A549 (cell line): ENCODE results near the gene CSDE1. TPM values are rescaled to one million over a fixed set of nuclear protein-coding genes. Genes with fewer than 3 reads are reported as not detected.

ENCODE experiments used
- ATAC-seq, 2 experiments: fragments of 200-7000 bp in 1 of 2; fragments of >200 bp in 1 of 2; cut with Nextera tagmentation in 1 of 2; cut with Tn5 transposase in 1 of 2; 3 replicates each; pipeline versions ENCODE4 v1.8.0 to v1.9.1; 2018 to 2020; ENCODE audit warnings: mild to moderate bottlenecking in 1 of 2, moderate library complexity in 1 of 2
- CTCF ChIA-PET: fragments of 300-600 bp; sonication (Branson Sonifier 250); formaldehyde crosslinking; extraction: SDS; loops from one replicate; lab custom pipeline; 2021; ENCODE audit warnings: antibody characterized with exemption, inconsistent platforms; lab: Yijun Ruan, JAX
- POLR2A ChIA-PET: fragments of 350-600 bp; formaldehyde crosslinking; extraction: SDS; loops from one replicate; lab custom pipeline; 2021; ENCODE audit warnings: antibody characterized with exemption, inconsistent platforms; lab: Yijun Ruan, JAX
- DNase-seq, 2 experiments: peaks; one replicate each; pipeline versions ENCODE4 v3.0.0 to v3.0.0-alpha.2; 2011 to 2016; ENCODE audit warnings: low read depth in 1 of 2, low spot score in 1 of 2
- FAIRE-seq: peaks from 2 replicates; lab custom pipeline; 2011; peaks lifted over from hg19 to GRCh38; lab: Jason Lieb, UNC
- H3K27ac ChIP-seq, 2 experiments: fragments of >200 bp; sonication (Bioruptor Twin); formaldehyde crosslinking; 3 replicates each; pipeline ENCODE4 v1.5.1; 2016 to 2017
- H3K4me1 ChIP-seq: fragments of >200 bp; sonication (Bioruptor Twin); formaldehyde crosslinking; 3 replicates; pipeline ENCODE4 v1.6.1; 2016
- H3K4me2 ChIP-seq: fragments of >200 bp; sonication (Bioruptor Twin); formaldehyde crosslinking; 3 replicates; pipeline ENCODE4 v1.6.1; 2016
- H3K4me3 ChIP-seq: fragments of >200 bp; sonication (Bioruptor Twin); formaldehyde crosslinking; 3 replicates; pipeline ENCODE4 v1.5.1; 2016
- H3K9me3 ChIP-seq: fragments of >200 bp; sonication (Bioruptor Twin); formaldehyde crosslinking; 3 replicates; pipeline ENCODE4 v1.6.1; 2016
- BCL3 ChIP-seq: fragments of >200 bp; sonication (Bioruptor Twin); formaldehyde crosslinking; IDR thresholded peaks from 3 replicates; pipeline ENCODE4 v1.6.1; 2016
- CBX2 ChIP-seq: fragments of 200-600 bp; sonication (generic); IDR thresholded peaks from 2 replicates; pipeline ENCODE4 v1.6.1; 2016; ENCODE audit warnings: low read depth, mild to moderate bottlenecking, borderline replicate concordance
- CEBPB ChIP-seq, 2 experiments: fragments of >200 bp in 1 of 2; sonication (Bioruptor Twin) in 1 of 2; formaldehyde crosslinking in 1 of 2; IDR thresholded peaks; 2 replicates each; pipeline ENCODE4 v1.6.1; 2012 to 2016
- CHD2 ChIP-seq: fragments of 150-350 bp; IDR thresholded peaks from 2 replicates; pipeline ENCODE4 v1.6.1; 2014; ENCODE audit warnings: low read length; ENCODE audit not compliant: partially characterized antibody
- CHD4 ChIP-seq: fragments of 200-600 bp; sonication (generic); IDR thresholded peaks from 2 replicates; pipeline ENCODE4 v1.6.1; 2016; ENCODE audit warnings: antibody characterized with exemption, mild to moderate bottlenecking, borderline replicate concordance
- CTCF ChIP-seq: fragments of >200 bp; sonication (Bioruptor Twin); formaldehyde crosslinking; IDR thresholded peaks from 3 replicates; pipeline ENCODE4 v1.5.1; 2016
- EP300 ChIP-seq, 2 experiments: fragments of >200 bp; sonication (Bioruptor Twin); formaldehyde crosslinking; IDR thresholded peaks; 2 replicates in 1 of 2; 3 replicates in 1 of 2; pipeline ENCODE4 v1.6.1; 2016 to 2017
- FOSB ChIP-seq: fragments of 250-450 bp; sonication (Bioruptor Pico); IDR thresholded peaks from 2 replicates; pipeline ENCODE4 v1.5.0; 2020; ENCODE audit warnings: mild to moderate bottlenecking, moderate library complexity
- FOSL2 ChIP-seq, 2 experiments: fragments of 450-650 bp in 1 of 2; fragments of >200 bp in 1 of 2; sonication (Bioruptor Twin) in 1 of 2; formaldehyde crosslinking; IDR thresholded peaks; 2 replicates each; pipeline versions ENCODE4 v1.5.0 to v1.6.1; 2016 to 2020; ENCODE audit warnings: mild to moderate bottlenecking in 1 of 2, moderate library complexity in 1 of 2
- FOXS1 ChIP-seq: fragments of 250-450 bp; sonication (Bioruptor Pico); IDR thresholded peaks from 2 replicates; pipeline ENCODE4 v1.5.0; 2020; ENCODE audit warnings: mild to moderate bottlenecking, moderate library complexity
- HDAC2 ChIP-seq: fragments of 200-600 bp; sonication (generic); IDR thresholded peaks from 2 replicates; pipeline ENCODE4 v1.6.1; 2016
- HEYL ChIP-seq: fragments of 250-450 bp; sonication (Bioruptor Pico); IDR thresholded peaks from 2 replicates; pipeline ENCODE4 v1.8.0; 2021; ENCODE audit warnings: mild to moderate bottlenecking, moderate library complexity
- HOXA7 ChIP-seq: fragments of 250-450 bp; sonication (Bioruptor Pico); IDR thresholded peaks from 2 replicates; pipeline ENCODE4 v1.5.0; 2020; ENCODE audit warnings: mild to moderate bottlenecking, moderate library complexity
- HOXB13 ChIP-seq: fragments of 250-450 bp; sonication (Bioruptor Pico); IDR thresholded peaks from 2 replicates; pipeline ENCODE4 v1.5.0; 2020; ENCODE audit warnings: low read depth, mild to moderate bottlenecking, moderate library complexity
- NFE2L2 ChIP-seq: fragments of 150-350 bp; conservative IDR thresholded peaks from 2 replicates; pipeline ENCODE4 v1.6.1; 2014; ENCODE audit warnings: low read length
- NPAS2 ChIP-seq: fragments of 250-450 bp; sonication (Bioruptor Pico); IDR thresholded peaks from 2 replicates; pipeline ENCODE4 v1.8.0; 2022; ENCODE audit warnings: mild to moderate bottlenecking, moderate library complexity, borderline replicate concordance
- NR3C1 ChIP-seq: fragments of >200 bp; sonication (Bioruptor Twin); formaldehyde crosslinking; IDR thresholded peaks from 3 replicates; pipeline ENCODE4 v1.6.1; 2017
- POLR2A ChIP-seq: IDR thresholded peaks from 2 replicates; pipeline ENCODE4 v1.6.1; 2012; ENCODE audit warnings: mild to moderate bottlenecking, low read length
- POLR2AphosphoS2 ChIP-seq: conservative IDR thresholded peaks from 2 replicates; pipeline ENCODE4 v1.6.1; 2012; ENCODE audit warnings: low read length, improper control_type of control experiment, inconsistent platforms
- RAD21 ChIP-seq, 2 experiments: fragments of >200 bp in 1 of 2; sonication (Bioruptor Twin) in 1 of 2; formaldehyde crosslinking in 1 of 2; IDR thresholded peaks in 1 of 2; conservative IDR thresholded peaks in 1 of 2; 2 replicates in 1 of 2; 3 replicates in 1 of 2; pipeline ENCODE4 v1.6.1; 2012 to 2018; ENCODE audit warnings: inconsistent platforms in 1 of 2
- REST ChIP-seq: fragments of 200-600 bp; sonication (generic); IDR thresholded peaks from 2 replicates; pipeline ENCODE4 v1.6.1; 2016; ENCODE audit warnings: antibody characterized with exemption, mild to moderate bottlenecking, moderate library complexity
- RNF2 ChIP-seq: fragments of 200-600 bp; sonication (generic); IDR thresholded peaks from 2 replicates; pipeline ENCODE4 v1.6.1; 2016; ENCODE audit warnings: low read depth, mild to moderate bottlenecking, antibody characterized with exemption, moderate library complexity, borderline replicate concordance
- SMC3 ChIP-seq: fragments of >200 bp; sonication (Bioruptor Twin); formaldehyde crosslinking; IDR thresholded peaks from 3 replicates; pipeline ENCODE4 v1.6.1; 2018; ENCODE audit warnings: inconsistent platforms
- TP53 ChIP-seq: fragments of 250-450 bp; sonication (Bioruptor Pico); IDR thresholded peaks from 2 replicates; pipeline ENCODE4 v1.5.0; 2021; ENCODE audit warnings: mild to moderate bottlenecking, moderate library complexity
- ZC3H11A ChIP-seq: fragments of 450-650 bp; IDR thresholded peaks from 2 replicates; pipeline ENCODE4 v1.6.1; 2014; ENCODE audit warnings: antibody characterized with exemption, mild to moderate bottlenecking
- ZNF302 ChIP-seq: fragments of 250-450 bp; sonication (Bioruptor Pico); IDR thresholded peaks from 2 replicates; pipeline ENCODE4 v1.9.0; 2021; ENCODE audit warnings: inconsistent platforms, mild to moderate bottlenecking, moderate library complexity
- ZSCAN20 ChIP-seq: fragments of 250-450 bp; sonication (Bioruptor Pico); IDR thresholded peaks from 2 replicates; pipeline ENCODE4 v1.8.0; 2022; ENCODE audit warnings: mild to moderate bottlenecking, moderate library complexity
- polyA plus RNA-seq, 4 experiments: library from polyadenylated mRNA; depleted of rRNA in 3 of 4; stranded (reverse); fragments of >200 nt; fragmentation: RNase III in 1 of 4; extraction: RNeasy Plus Mini Kit Qiagen cat#74134 plus additional on column Dnase treatment in 1 of 4; gene quantifications; 2 replicates in 3 of 4; 3 replicates in 1 of 4; pipeline ENCODE4 v1.2.3, GENCODE V29; 2011 to 2017
- TF ChIP-seq, protein P1 (sequence below): IDR thresholded peaks from 2 replicates; pipeline ENCODE4 v1.6.1; 2012
- TF ChIP-seq, protein P2 (sequence below): IDR thresholded peaks from 2 replicates; pipeline ENCODE4 v1.6.1; 2012

CSDE1 gene
- polyA plus RNA-seq, 2 of the 4 experiments (the other 2 are of a cell fraction), result 199 to 236 TPM

- TF ChIP-seq ZSCAN20, result no peak
- TF ChIP-seq ZNF302, result no peak
- no peak for TF ChIP-seq RAD21 (conservative IDR thresholded peaks at IDR 0.05 in 1 of 2, IDR thresholded peaks at IDR 0.05 in 1 of 2)
- TF ChIP-seq FOXS1, result no peak
- TF ChIP-seq SMC3, result no peak
- TF ChIP-seq CBX2, result no peak
- TF ChIP-seq TP53 (CRISPR knock-in tag), result no peak
- TF ChIP-seq POLR2A, result peak; percentile 84
- TF ChIP-seq HEYL (CRISPR knock-in tag), result no peak
- TF ChIP-seq, protein P1, sequence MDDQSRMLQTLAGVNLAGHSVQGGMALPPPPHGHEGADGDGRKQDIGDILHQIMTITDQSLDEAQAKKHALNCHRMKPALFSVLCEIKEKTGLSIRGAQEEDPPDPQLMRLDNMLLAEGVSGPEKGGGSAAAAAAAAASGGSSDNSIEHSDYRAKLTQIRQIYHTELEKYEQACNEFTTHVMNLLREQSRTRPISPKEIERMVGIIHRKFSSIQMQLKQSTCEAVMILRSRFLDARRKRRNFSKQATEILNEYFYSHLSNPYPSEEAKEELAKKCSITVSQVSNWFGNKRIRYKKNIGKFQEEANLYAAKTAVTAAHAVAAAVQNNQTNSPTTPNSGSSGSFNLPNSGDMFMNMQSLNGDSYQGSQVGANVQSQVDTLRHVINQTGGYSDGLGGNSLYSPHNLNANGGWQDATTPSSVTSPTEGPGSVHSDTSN, result no peak
- TF ChIP-seq CEBPB (IDR thresholded peaks at IDR 0.05), result no peak
- no peak for TF ChIP-seq ZC3H11A
- no peak for TF ChIP-seq HDAC2
- TF ChIP-seq HOXA7 (CRISPR knock-in tag), result no peak
- TF ChIP-seq, protein P2, sequence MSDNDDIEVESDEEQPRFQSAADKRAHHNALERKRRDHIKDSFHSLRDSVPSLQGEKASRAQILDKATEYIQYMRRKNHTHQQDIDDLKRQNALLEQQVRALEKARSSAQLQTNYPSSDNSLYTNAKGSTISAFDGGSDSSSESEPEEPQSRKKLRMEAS, result peak; percentile 51
- TF ChIP-seq NPAS2 (CRISPR knock-in tag), result no peak
- TF ChIP-seq FOSB (CRISPR knock-in tag), result no peak
- TF ChIP-seq CHD2, result no peak
- no peak for TF ChIP-seq CHD4
- TF ChIP-seq NR3C1, result no peak
- no peak for TF ChIP-seq RNF2
- TF ChIP-seq NFE2L2, result no peak
Measured at GRCh38 chr1:114780344-114781226, 22.8 kb upstream of the CSDE1 start, which contains the start of gene SIKE1 (continued).

DNA sequence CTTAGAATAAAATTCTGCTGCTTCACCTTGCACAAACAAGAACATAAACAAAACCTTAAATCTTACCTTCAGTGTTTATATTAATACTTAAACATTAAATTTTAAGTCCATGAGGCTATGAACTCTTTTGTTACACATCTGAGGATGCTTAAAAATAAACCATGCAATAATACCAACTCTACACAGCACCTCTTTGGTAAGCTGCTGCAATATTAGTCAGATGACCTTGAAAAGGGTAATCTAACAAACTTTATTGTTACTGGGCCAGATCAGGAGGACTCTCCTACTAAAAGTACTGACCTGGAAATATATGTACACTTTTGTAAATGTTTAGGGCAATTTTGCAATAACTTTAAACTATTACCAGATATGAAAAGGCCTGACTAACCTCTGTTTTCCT lies 21.9 kb upstream of the CSDE1 start:
- H3K4me1 ChIP-seq, result 0 out of 3 replicates have a peak, but pooled peaks cover 3% of the 10 kb centered on the region
- ChIA-PET POLR2A (interaction anchor here (1.0 to 1.1 kb wide), 2 partner anchors 15 to 22 kb away, joined by 4 to 5 read pairs; partner anchors contain the start of gene CSDE1), CTCF (no interaction called here)
- peak overlapping the region; percentile 91 to 92 for H3K27ac ChIP-seq
- no peak for FAIRE-seq
- H3K9me3 ChIP-seq, result no peaks in the 10 kb centered on the region
- peak overlapping the region; percentile 81 for H3K4me2 ChIP-seq
- TF ChIP-seq NPAS2 (CRISPR knock-in tag) (no peak), CTCF (no peak), FOSL2 (IDR thresholded peaks at IDR 0.05) (no peak), FOSL2 (CRISPR knock-in tag; IDR thresholded peaks at IDR 0.05) (no peak), BCL3 (no peak), REST (no peak), POLR2AphosphoS2 (no peak), POLR2A (no peak), HOXB13 (CRISPR knock-in tag) (no peak), FOXS1 (no peak), EP300 (IDR thresholded peaks at IDR 0.05) (no peak)
- TF ChIP-seq, protein P2, result no peak
- no peak for DNase-seq
- H3K4me3 ChIP-seq, result peak overlapping the region; percentile 79
- no peak for ATAC-seq
